HG03060 (cell line): ENCODE results near the gene ADAMTSL4.

Source experiments
- ATAC-seq: cut with Tn5 transposase; IDR thresholded peaks from one replicate; pipeline ENCODE4 v1.9.1; 2021; ENCODE audit warnings: low read depth, moderate number of reproducible peaks; ENCODE audit not compliant: unreplicated experiment

Gene ADAMTSL4

DNA sequence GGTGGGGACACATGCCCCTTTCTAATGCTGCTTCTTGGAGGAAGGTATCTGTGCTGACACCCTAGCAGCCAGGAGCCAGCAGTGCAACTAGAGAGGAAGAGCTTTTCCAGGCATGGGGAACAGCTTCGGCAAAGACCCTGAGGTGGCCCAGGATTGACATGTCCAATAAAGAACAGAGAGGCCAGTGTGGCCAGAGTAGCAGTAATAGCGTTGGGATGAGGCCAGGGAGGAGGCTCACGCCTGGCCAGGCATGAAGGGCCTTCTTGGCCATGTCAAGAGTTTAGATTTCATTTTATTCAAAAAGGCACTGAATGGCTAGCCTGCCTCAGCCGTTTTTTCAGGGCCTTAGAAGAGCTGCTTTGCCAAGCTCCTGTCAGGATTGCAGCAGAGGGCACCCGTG is 16.3 kb upstream of the ADAMTSL4 start:
- no peak for ATAC-seq

DNA sequence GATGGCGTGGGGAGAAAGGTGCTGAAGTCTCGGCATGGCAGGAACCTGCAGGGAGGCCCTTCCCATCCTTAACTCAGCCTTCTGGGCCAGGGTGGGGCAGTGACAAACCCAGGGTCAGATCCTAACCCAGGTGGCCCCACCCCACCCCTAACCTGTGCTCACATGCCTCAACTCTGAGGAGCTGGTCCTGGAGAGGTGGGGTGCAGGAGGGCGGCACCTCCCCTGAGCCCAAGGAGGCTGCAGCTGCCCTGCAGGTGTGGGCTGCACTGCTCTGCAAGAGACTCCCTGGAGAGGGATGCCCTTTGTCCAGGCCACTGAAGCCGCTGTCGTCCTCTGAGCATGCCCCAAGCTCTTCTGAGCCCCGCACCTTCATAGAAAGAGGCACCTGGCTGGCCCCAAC is 15.2 kb upstream of the ADAMTSL4 start:
- ATAC-seq, result no peak

DNA sequence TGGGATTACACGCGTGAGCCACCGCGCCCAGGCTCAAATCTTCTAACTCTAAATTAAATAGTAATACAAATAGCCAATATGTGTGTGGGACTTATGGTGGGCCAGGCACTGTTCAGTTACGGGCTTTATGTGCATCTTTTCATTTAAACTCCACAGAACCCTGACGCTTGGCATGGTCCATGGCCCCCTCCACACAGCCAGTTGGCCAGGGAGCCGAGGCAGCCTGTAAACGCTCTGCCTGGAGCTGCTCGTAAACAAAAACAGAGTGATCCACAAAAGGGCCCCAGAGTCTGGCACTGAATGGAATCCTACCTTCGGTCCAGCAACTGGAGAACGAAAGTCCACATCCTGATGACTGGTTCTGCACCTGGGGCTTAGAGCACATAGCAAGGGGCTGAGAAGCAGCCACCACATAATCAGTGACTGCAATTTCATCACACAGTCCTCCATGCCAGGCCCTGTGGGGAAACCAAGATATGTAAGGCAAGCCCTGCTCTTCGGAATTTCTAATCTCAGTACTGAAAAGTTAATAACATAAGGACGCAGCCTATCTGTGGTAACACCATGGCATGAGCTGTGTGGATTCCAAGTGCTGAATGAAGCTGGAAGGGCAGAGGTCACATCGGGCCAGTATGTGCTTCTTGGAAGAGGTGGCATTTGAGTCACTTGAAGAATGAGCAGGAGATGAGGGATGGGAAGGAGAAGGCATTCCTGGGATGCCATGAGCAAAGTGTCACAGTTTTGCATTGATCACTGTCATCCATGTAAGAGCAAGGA is 13.5 kb upstream of the ADAMTSL4 start:
- no peak for ATAC-seq

DNA sequence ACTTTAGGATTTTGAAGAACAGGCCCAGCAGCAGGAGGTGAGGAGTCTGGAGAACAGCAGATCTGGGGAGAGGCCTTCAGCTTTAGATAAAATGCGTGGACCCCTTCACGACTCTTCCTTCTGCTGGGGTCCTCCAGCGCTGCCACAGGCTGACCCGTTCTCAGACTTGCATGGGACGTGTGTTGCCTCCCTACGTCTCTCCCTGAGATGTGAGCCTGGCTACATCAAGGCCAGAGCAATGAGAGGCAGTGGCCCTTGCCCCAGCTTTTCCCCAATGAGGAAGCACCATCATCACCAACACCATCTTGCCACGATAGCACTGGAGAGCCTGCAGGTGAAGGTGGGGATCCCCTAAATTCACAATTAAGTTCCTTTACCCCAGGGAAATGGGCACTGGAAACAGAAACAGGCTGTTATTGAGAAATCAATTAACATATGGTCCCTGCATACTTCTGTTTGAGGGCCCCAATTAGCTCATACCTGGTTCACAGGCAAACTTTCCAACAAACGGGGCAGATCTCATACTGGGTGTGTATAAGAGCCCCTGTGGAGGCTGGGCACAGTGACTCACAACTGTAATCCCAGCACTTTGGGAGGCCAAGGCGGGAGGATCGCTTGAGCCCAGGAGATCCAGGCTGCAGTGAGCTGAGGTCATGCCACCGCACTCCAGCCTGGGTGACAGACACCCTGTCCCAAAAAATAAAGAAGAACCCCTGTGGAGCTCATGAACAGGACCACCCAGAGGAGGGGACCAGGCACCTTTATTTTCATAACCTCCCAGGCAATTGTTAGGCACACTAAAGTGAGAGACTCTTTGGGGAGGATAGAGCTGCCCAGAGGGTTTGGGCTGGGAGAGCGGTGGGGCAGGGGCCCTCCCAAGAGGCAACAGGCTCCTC is 12.1 kb upstream of the ADAMTSL4 start:
- ATAC-seq, result no peak

DNA sequence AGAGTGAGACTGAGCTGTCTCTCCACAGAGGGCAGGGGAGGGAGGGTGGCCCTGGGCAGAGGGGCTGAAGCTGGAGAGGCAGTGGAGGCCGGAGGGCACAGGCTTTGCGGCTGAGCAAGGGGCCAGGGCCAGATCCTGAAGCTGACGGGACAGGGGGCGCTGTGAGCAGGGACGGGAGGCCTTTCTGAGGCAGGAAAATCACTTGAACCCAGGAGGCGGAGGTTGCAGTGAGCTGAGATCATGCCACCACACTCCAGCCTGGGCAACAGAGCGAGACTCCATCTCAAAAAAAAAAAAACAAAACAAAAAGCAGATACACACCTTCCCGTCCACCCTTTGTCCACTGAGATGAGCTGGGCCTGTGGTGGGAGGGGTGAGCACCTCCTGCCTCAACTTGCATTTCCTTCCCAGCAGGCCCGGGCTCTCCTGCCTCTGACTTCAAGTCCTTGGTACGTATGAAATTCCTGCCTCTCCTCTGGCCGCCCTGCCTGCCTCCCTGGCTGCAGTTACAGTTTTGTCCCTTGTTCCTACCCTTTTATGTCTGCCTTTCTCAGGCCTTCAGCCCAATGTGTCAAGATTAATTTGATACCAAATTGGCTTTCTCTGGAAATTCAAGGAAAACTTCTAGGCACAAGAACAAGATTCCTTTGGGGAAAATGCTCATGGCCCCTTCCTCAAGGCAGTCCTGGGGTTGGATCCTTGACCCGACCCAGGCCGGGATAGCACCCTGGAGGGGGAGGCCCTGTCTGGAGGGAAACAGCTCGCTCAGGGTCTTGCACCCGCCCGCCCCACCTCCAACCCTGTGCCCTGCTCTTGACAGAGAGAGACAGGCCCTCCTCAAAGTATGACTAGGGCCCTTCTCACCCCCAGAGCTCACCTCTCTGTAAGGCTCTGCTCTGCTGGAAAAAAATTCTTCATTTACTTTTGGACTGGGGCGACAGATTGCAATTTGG is 11.2 kb upstream of the ADAMTSL4 start:
- no peak for ATAC-seq

DNA sequence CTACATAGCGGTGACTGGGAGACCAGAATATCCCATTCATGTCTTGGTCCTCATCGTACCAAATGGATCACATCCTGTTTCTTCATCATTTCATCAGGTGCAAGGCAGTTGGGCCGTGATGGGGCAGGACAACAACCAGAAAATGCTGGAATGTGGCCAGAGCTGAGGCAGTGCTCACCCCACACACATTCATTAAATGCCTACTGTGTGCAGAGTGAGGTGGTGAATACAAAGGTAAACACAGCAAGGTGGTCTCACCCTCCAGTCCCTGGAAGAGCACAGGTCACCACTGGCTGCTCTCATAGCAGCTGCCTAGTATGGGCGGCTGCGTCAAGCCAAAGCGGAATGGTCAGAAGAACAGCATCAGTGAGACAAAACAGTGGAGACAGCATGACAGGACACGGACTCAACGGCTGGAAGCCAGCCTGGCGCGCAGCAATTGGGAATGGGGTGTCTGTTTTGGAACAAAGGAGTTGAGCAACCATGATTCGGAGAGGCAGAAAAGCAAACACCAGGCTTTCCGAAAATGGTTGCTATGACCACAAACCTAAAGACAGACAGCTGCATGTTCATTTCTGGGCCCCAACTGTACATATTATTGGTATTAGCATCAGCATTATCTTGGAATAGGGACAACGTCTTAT is 5.6 kb upstream of the ADAMTSL4 start:
- no peak for ATAC-seq

DNA sequence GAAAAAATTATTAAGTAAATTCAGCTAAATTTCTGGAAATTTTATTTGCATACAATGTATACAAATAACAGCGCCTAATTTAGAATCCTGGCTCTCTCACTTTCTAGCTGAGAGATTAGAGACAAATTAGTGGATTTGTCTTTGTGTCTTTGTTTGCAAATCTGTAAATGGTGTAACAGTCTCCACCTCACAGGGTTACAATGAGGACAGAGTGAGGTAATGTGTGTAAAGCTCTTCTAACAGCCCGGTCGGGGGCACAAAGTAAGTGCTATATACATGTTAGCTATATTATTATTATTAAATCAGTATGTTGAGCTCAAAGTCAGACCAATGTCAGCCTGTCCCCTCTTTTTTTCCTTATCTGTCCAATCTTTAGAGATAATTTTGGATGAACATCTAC is 5.0 kb upstream of the ADAMTSL4 start:
- no peak for ATAC-seq

DNA sequence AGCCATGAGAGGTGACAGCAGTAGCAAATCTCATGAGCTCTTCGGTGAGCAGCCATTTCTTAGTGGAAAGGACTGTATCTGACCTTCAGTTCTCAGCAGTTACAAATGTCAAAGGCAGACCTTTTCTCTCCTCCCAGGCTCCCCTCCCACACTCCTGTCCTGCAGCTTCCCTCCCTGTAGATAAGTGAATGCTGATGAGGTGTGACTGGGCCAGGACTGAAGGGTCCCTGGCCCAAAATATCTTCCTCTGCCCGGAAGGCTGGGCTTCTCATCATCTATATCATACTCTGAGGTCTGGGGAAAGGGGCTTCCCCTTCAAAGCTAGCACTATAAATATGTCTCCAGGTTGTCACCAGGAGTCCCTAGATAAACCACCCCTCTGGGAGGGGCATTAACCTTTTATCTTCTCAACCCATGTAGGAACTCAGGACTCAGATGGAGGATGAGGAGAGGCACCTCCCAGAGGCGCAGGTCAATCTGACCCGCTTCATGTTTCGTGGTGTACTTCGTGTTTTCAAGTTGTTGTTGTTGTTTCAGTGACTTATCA is 3.6 kb upstream of the ADAMTSL4 start:
- ATAC-seq, result no peak

DNA sequence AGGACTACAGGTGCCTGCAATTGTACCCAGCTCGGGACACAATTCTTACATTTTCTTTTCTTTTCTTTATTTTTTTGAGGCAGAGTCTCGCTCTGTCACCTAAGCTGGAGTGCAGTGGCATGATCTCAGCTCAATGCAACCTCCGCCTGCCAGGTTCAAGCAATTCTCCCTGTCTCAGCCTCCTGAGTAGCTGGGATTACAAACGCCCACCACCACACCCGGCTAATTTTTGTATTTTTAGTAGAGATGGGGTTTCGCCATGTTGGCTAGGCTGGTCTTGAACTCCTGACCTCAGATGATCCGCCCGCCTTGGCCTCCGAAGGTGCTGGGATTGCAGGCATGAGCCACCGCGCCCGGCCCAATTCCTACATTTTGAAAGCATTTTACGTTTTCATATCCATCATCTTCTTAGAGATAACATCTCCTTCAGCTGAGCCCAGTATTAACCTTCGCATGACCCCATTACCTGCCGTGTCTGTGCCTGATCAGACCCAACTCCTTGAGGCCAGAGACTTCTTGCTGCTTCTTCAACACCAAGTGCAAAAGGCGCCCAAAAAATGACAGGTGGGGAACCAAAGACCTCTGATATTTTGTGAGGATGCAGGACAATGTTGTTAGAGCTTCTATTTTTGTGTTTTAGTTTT is 2.8 kb upstream of the ADAMTSL4 start:
- no peak for ATAC-seq

DNA sequence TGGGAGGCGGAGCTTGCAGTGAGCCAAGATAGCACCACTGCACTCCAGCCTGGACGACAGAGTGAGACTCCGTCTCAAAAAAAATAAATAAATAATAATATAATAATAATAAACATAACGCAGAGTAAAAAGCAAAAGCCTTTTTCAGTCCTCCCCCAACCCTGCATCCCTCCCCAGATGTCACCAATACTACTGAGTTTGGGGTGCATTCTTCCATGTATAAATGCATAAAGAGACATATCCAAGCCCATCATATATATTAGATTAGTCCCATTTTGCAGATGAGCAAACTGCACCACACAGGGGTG is 930 bp upstream of the ADAMTSL4 start:
- no peak for ATAC-seq

DNA sequence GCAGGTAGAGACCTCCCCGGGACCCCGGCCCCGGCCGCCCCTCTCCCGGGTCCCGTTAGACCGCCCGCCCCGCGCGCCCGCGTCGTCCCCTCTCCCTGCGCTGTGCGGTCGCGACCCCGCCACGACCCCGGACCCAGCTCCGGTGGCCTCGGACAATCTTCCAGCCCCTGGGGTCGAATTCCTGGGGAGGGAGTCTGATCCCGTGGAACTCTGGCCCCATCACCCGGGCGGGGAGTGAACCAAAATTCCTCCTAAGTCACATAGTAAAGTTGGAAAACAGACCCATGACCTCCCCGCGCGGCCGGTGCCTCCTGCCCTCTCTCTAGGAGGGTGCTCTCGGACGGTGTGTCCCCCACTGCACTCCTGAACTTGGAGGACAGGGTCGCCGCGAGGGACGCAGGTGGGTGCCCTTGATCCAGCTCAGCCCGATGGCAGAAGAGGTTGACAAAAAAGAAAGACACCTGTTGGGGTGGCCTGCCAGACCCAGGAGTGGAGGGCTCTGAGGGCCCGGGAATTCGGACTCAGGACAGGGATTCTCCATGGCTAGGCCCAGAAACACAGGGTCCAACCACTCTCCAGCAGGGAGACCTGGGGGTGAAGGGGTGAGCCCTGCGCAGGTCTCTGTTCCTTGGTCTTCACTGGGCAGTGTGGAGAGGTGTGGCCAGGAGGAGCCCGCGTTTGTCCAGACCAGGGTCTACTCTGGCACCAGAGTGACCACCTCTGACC is 451 bp downstream of the ADAMTSL4 start:
- ATAC-seq, result no peak

DNA sequence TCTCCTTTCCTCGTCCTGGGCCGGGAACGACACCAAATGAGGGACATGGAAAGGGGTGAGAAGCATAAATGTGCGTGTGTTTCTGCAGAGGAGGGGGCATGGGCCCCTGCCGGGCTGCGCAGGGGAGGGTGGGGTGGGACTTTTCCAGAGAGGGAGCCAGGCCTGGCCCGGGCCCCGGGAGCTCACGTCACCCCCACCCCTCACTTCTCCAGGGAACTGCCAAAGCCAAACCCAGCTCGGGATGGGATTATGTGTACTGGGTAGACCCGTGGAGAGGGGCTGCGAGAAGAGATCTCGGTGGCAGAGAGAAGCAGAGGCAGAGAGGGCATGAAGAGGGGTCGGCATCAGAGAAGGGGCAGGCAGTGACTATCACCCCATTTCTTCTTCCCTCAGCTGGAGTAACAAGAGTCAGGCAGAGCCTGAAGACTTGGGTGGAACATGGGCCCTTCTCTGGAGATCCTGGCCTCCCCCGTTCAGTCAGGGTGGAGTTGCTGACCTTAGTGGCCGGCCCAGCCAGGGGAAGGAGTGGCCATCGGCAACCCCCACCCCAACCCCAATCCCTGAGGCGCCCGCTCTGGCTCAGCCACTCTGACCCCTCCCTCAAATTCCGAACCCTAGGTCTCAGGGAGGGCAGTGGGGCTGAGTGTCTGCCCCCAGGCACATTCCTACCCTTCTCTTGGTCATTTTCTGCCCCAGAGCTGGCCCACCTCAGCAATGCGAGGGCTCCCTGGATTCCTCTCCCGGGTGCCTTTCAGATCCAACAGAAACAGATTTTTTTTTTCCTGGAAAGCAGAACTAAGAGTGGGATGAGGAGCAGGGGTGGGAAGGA is 1.2 kb downstream of the ADAMTSL4 start:
- no peak for ATAC-seq

DNA sequence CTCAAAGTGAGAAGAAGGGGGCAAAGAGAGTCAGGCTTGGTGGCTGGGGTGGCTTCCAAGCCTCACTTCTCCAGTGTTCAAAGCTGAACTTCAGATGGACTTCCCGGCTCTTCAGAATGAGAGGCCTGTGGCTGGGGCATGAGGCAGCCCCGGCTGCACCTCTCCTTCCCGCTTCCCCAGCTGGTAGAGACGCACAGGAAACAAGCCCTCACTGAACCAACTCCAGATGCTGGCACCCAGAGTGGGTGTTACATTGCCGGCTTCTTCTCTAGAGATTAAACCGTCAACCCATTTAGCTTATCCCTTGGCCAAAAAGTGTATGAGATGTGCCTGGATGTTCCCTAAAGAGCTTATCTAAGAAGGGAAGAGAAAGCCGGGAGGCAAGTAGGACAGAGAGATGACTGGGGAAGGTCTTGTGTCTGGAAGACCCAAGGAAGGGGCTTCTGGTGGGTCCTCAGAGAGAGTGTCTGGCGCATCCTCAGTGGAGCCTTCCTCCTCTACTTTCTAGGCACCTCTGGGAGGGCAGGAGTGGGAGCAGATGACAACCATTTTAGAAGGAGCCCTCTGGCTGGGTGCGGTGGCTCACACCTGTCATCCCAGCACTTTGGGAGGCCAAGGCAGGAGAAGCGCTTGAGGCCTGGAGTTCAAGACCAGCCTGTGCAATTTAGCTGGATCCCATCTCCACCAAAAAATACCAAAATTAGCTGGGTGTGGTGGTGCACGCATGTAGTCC is 2.0 kb downstream of the ADAMTSL4 start:
- ATAC-seq, result no peak

DNA sequence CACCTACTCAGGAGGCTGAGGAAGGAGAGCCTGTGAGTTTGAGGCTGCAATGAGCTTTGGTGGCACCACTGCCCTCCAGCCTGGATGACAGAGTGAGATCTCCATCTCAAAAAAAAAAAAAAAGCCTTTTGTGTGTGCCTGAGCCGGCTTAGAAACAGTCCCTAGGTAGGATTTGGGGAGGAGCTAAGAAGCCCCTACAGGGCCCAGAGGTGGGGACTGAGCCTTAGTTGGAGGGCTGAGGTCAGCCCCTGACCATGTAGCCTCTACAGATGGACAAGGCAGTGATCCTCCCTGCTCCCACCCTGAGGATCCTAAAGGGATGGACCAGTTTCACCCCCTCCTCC is 2.5 kb downstream of the ADAMTSL4 start:
- no peak for ATAC-seq

DNA sequence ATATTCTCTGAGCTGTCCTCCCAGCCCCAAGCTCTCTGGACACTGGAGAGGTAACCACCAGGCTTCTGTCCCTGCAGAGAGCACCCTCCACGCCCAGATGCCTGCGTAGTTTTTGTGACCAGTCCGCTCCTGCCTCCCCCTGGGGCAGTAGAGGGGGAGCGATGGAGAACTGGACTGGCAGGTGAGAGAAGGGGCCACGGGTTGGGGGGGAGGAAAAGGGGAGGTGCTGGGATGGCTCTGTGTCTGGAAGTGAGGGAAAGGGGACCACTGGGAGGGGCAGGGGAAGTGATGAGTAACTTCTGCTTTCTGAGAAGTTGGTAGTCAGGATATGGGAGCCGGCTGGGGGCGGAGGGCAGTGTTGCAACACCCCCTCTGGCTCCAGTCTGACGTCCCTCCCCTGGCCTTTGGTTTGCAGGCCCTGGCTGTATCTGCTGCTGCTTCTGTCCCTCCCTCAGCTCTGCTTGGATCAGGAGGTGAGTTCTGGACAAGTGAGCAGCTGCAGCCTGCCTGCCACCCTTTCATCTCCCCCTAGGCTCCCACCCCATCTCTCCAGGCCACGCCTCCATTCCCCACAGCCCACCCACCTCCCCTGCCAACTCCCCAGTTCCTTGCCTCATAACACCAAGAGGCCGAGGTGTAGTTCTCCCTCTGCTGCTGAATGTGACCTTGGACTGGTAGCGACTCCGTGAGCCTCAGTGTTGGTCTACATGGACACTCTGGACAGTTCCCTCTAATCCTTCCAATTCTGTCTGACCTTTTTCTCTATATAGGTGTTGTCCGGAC is 3.1 kb downstream of the ADAMTSL4 start:
- ATAC-seq, result no peak

DNA sequence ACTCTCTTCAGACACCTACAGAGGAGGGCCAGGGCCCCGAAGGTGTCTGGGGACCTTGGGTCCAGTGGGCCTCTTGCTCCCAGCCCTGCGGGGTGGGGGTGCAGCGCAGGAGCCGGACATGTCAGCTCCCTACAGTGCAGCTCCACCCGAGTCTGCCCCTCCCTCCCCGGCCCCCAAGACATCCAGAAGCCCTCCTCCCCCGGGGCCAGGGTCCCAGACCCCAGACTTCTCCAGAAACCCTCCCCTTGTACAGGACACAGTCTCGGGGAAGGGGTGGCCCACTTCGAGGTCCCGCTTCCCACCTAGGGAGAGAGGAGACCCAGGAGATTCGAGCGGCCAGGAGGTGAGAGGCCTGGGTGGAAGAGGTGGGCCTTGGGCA is 3.7 kb downstream of the ADAMTSL4 start:
- no peak for ATAC-seq
